GM12801 (cell line): ENCODE measurements around the gene VAPA.

ENCODE experiments used
- CTCF ChIP-seq: IDR thresholded peaks from one replicate; pipeline ENCODE4 v1.5.1; 2011; ENCODE audit warnings: control low read depth; ENCODE audit not compliant: insufficient read length; ENCODE audit errors: extremely low read depth

Gene VAPA

GRCh38 chr18:9870431-9871008 is 43.3 kb upstream of the VAPA start:
- no peak for TF ChIP-seq CTCF

DNA sequence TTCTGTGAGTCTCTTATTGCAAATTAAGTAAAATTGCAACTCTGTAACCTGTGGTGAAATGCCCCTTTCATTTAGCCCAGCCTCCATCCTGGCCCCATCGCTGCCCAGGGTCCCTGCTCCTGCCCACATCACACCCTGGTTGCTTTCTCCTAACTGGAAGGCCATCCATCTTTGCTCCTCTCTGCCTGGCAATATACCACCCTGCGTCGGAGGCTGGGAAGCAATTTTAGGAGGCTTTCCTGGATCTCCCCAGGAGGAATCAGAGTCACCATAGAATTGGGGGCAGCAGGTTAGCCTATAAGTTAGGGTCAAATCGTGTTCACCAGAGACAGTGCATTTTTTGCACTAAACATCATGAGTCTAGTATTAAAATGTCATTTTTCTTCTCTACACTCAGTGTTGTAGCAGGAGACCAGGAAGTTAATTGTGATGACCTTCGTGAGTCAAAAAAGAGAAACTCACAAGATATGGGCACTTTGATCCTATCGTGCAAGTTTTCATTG is 42.5 kb upstream of the VAPA start:
- TF ChIP-seq CTCF = no peak

DNA sequence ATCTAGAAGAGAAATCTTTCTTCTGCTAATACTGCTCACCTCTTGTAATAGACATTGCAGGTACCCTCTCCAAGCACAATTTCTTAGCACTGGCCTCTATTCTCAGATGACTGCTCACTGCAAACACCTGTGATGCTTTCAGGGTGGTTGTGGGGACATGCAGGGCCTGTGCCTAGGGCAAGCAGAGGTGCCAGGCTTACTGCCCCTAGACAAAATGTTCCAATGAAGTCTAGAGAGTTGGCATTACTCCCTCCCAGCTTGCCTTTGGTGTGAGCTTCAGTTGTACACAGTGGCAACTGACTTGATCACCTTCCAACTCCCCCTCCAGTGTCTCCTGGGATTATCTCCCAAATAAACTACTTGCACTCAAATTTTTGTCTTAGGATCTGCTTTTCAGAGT is 41.0 kb upstream of the VAPA start:
- TF ChIP-seq CTCF = no peak

GRCh38 chr18:9874728-9875127 is 39.1 kb upstream of the VAPA start:
- TF ChIP-seq CTCF = no peak

GRCh38 chr18:9876212-9876866 is 37.5 kb upstream of the VAPA start:
- no peak for TF ChIP-seq CTCF

DNA sequence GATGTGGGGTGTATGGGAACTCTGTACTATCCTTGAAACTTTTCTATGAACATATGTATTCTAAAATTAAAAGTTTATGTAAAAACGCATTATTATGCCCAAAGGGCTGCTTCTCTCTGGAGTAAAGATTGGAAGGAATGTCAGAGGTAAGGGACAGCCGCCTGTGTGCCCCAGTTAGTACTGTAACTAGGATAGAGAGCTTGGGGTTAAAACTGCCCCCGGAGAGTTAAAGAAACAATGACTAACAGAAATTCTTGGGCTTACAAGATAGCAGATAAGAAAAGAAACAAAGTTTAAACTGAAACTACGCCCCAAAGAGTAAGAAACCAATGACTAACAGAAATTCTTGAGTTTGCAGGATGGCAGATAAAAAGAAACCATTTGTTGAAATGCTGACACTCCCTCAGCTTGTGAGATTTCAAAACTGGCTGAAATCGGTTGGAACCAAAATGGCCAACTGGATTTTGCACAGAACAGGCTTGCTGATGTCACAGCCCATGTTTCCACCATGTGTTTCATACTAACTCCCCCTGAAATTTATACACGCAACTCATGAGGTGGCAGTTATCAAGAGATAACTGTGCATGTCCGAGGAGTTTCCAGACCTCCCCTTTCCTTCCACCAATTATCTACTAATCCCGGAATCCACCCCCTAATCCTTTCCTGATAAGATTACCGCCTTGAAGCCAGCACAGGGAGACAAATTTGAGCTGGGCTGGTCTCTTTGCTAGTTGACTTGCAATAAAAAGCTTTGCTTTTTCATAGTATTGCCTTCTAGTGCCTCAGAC is 36.8 kb upstream of the VAPA start:
- no peak for TF ChIP-seq CTCF

GRCh38 chr18:9877655-9878014 is 36.2 kb upstream of the VAPA start:
- TF ChIP-seq CTCF = no peak
